ENCODE results near the gene AKAP13.

The AKAP13 gene

GRCh38 chr15:85750319-85751290, 370.2 kb downstream of the AKAP13 start:
- DNase-seq: no peak

DNA sequence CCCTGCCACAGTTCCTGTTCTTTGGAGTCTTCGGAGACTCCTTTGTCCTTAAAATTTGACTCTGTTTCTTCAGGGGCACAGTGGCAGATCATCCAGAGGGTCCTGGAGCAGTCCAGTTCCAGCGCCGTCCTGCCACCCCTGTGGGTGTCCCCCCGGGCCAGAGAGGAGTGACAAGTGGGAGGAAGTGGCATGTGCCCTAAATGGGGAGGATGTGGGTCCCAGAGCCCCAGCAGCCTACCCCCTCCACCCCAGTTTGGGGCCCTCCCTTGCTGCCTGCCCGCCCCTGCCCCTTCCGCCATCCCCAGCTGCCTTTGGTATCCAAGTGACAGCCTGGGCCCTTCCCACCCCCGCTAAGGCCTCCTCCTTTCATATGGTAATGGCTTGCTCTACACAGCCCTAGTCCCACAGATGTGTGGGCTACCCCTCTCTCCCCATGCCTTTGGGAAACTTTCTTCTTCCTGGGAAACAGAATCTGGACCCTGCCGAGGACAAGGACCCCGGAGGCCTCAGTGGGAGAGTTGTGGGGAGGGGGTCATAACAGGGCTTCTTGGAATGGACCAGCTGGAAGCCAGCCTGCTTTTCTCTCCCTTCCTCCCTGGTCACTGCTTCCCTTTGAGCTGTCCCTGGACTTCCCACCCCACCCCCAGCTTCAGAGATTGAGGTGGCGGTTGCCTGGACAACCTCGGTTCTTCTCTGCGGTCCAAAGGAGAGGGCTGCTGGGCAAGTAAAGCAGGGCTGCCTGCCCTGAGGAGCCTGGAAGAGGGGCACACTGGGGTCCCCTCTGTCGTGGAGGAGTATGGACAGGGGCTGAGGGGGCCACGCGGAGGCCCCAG, 371.1 kb downstream of the AKAP13 start:
- no peak for DNase-seq

- DNase-seq: no peak
Observed at GRCh38 chr15:85752124-85752475, 371.7 kb downstream of the AKAP13 start.

DNA sequence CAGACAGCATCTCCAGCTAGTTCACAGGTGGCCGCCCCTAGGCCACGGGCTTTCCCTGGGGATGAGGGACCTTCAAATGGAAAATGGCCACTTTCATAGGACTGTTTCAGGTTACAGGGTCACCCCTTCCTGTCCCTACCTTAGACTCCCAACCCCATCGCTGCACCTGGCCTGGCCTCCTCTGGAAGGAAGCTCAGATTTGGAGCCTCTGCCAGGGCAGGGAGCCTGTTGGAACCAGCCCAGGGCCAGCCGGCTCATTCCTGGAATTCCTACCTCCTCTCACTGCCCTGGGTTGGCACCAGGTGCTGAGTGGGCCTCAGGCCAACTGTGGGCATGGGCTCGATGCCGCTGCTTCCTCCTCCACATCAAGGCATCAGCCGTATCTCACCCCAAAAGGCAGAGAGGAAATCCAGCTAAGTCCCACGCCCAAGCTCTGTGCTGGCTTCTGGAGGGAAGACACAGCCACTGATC, 372.1 kb downstream of the AKAP13 start:
- no peak for DNase-seq

- no peak for DNase-seq
Observed at GRCh38 chr15:85753261-85753660, 372.9 kb downstream of the AKAP13 start.

DNA sequence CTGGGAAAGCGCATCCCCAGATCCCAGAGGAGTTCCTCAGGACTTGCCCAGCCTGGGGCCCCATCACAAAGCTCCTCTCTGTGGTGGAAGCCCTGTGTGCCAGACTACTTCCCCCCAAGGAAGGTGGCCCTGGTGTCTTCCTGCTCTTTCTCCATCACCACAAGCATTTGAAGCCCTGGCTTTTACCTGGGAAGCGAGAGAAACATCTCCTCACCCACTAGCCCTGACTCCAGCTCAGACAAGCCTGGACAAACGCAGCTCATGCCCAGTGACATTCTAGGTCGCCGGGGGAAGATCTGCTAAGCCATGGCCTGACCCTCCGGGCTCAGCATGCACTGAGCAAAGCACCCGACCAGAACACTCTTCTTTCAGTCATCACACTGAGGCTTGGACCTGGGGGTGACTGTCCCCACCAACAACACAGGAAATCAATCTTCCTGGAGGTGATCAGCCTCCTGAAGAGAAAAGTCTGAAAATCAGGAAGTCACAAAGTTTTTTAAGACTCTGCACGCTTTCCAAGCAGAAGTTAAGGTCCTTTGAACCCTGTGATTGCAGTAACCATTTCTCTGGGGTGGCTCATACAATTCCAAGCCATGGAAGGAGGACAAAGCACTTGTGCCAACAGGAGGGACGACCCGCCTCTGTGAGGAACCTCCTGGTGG, 373.5 kb downstream of the AKAP13 start:
- no peak for DNase-seq

- DNase-seq: no peak
Observed at GRCh38 chr15:85754989-85755388, 374.6 kb downstream of the AKAP13 start.

- no peak for DNase-seq
Observed at GRCh38 chr15:85755471-85755870, 375.1 kb downstream of the AKAP13 start.

- no peak for DNase-seq
Observed at GRCh38 chr15:85755942-85756341, 375.5 kb downstream of the AKAP13 start.

DNA sequence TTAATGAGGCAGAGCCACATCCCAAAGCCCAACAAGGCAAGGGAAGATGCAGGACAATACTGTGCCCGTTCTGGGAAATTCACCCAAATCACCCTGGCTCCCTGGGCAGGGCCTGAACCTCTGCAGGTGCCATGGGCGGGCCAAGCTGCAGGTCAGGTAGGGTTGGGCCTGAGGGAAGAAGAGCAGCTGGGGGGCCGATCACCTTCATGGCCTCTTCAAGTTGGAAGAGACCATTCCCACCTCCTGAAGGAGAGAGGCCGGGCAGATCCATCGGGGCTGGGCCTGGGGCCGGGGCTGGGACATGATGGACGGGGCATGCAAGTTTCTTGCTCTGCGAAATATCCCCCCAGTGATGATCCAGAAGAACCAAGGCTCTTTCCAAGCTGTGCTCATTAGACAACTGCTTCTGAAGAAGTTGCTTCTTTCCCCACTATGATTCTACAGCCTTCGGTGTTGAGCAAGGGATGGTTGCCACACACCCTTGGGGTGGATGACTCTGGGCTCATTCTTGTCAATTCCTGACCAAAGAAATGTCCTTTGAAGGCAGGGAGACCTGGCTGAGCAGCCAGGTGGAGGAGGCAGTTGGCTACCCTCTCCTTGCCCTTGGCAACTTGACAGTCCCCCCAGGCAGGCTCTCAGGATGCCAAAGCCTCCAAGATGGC, 376.1 kb downstream of the AKAP13 start:
- DNase-seq: no peak

- DNase-seq: no peak
Observed at GRCh38 chr15:85757073-85757938, 376.9 kb downstream of the AKAP13 start.

DNA sequence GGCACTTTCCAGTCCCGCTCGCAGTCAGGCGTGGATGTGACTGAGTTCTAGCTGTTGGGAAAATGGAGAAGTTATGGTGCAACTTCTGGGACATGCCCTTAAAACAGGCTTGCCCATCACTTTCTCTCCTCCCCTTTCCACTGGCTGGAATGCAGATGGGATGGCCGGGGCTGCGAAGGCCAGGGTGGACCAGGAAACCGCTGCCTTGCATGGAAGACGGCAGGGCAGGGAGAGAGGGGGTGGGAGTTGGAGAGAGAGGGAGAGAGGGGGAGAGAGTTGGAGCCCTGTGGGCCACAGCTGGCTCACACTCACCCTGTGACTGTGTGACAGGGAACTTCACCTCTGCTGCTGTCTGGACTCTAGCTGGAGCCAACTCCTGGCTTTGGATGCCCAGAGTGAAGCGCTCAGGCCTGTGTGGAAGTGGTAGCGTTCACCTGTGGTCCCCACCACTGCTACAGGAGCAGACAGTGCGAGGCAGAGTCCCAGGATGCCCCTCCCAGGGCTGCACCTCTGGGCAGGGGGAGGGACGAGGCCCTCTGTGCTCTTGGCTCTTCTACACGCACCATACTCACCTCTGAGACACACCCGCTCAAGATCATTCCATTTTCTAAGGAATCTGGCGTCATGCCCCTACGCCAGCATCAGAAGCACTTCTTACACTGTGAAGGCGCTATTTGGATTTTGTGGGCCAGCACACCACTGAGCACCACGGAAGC, 377.7 kb downstream of the AKAP13 start:
- DNase-seq: no peak

DNA sequence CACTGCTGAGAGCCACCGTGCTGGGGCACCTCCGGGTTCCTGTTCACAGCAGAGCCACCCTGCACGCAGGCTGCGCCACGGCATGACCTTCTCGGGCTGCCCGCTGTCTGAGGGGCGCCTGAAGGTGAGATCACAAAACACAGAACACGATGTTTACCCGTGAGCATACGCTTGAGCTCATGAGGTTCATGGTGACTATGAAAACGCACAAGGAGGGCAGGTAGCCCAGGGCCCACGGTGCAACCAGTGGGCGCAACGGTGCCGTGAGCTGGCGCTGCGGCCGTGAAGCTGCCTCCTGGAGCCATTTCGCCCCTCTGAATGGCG, 378.2 kb downstream of the AKAP13 start:
- DNase-seq: no peak

- DNase-seq: no peak
Observed at GRCh38 chr15:85759376-85759775, 379.0 kb downstream of the AKAP13 start.

DNA sequence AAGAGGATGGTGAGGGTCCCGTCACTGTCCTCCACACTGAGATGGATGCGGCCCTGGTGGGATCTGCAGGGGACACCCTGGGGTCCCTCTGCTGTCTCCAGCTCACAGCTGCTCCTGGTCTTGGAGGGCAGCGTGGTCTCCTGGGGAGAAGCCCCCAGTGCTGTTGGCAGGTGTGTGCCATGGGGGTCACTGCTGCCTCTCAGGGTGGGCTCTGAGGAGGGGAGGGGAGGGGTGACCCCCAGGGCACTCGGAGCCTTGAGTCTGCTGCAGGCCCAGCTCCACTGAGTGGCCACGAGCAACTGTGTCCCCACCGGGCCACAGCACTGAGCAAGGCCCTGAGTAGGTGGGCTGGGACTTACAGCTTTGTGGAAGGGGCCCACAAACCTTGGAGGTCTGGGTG, 379.6 kb downstream of the AKAP13 start:
- no peak for DNase-seq

- DNase-seq: no peak
Observed at GRCh38 chr15:85760531-85761371, 380.3 kb downstream of the AKAP13 start.

- DNase-seq: no peak
Observed at GRCh38 chr15:85761635-85762034, 381.2 kb downstream of the AKAP13 start.

DNA sequence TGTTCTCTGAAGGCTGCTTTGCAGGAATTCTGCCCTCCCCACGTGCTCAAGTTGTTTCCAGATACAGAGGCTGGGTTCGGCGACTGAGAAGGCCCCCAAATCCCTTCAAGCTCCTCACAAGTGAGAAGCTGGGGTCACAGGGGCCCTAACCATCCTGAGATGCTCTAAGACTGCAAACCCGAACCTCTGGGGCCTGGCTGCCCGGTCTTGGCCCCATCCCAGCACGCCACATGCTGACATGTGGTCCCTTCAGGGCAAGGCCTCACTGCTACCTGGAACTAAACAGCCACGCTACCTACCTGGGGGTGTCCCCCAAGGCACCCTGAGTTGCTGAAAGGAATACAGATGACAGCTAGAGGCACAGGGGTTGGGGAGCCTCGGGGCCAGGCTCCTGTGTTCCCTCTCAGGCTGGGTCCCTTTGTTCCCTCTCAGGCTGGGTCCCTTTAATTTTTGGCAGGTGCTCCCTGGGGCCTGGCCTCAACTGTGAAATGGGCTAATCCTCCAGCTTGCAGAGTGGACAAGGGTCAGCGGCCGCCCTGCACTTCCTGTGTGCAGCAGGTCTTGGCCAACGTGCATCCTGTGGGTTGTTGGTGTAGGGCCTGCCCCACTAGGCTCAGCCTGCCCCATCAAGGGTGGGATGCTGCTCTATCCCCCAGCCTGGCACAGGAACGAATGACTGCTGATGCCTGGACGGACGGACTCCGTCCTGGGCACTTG, 381.8 kb downstream of the AKAP13 start:
- no peak for DNase-seq

GRCh38 chr15:85762756-85763127, 382.3 kb downstream of the AKAP13 start:
- no peak for DNase-seq

DNA sequence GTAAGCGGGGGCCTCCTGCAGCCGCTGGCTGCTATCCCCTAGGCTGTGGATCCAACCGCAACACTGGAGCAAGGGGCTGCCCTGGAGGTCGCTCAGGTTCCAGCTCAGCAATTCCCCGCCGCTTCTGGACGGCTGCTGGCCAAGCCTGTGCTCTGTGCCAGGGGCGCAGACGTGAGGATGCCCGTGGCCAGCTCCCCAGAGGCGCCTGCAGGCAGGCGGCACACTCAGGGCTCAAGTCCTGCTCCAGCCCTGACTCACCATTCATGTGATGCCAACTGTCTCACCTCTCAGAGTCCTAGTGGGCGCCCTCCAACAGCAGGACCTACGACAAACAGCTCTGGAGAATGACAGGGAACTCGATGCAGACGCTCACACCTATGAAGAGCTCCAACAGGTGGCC, 382.8 kb downstream of the AKAP13 start:
- DNase-seq: no peak
